ENCODE results near the gene EHBP1. TPM values are rescaled to one million over a fixed set of nuclear protein-coding genes. Genes with fewer than 3 reads are reported as not detected.

The EHBP1 gene
- total and polyA plus RNA-seq, 7 donors = 3.9 to 20.2 (median 14.3) TPM

GRCh38 chr2:63000801-63001200 lies 295.3 kb downstream of the EHBP1 start:
- no peak for TF ChIP-seq CTCF (IDR thresholded peaks at IDR 0.05)
- Histone ChIP-seq H3K36me3 (ENCODE audit: insufficient read depth in 1 of 2, low read depth in 1 of 2) (peaks cover 0 to 11% of the 10 kb centered on the region in 2 donors), H3K4me1 (no peaks in the 10 kb centered on the region), H3K27me3 (ENCODE audit: insufficient read depth in 3 of 3, low read length in 2 of 3) (no peaks in the 10 kb centered on the region), H3K4me3 (no peak overlapping the region), H3K27ac (no peak overlapping the region), H3K9me3 (no peaks in the 10 kb centered on the region)
- WGBS, 3 donors = 78 to 93% (median 89%) methylated on average over 1 of the region's 1 CpG
- DNase-seq = no peak
- intact Hi-C loops (cut with DNase I) = no loop called here
- no peak for ATAC-seq

GRCh38 chr2:63001576-63001975 lies 296.1 kb downstream of the EHBP1 start:
- ATAC-seq (no peak), DNase-seq (no peak)
- Histone ChIP-seq H3K4me1 (no peaks in the 10 kb centered on the region), H3K27ac (no peak overlapping the region), H3K4me3 (no peak overlapping the region), H3K9me3 (no peaks in the 10 kb centered on the region), H3K27me3 (ENCODE audit: insufficient read depth in 3 of 3, low read length in 2 of 3) (no peaks in the 10 kb centered on the region), H3K36me3 (ENCODE audit: insufficient read depth in 1 of 2, low read depth in 1 of 2) (peaks cover 0 to 5% of the 10 kb centered on the region in 2 donors)
- TF ChIP-seq CTCF (IDR thresholded peaks at IDR 0.05) = no peak
- intact Hi-C loops (cut with DNase I) = no loop called here

DNA sequence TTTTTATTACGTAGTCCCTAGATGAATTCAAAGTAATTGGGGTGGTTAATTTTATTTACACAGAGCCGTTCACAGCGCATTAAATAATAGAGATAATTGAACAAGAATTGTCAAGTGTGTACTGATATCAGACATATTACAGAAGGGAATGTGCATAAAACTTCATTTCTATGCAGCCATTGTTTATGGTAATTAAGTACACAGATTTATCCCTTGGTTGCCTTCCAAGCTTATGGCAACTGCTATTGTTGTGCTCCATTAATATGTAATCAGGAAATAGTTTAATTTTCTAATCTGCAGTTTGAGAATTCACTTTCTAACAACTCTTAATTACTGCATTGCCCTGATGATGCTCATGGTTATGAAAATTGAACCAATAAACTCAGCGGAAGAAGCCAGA lies 297.8 kb downstream of the EHBP1 start:
- 77 to 85% (median 77%) methylated on average over 4 of the region's 4 CpGs for WGBS, 3 donors
- no peaks in the 10 kb centered on the region for H3K4me1 ChIP-seq
- no peak for ATAC-seq

GRCh38 chr2:63007813-63008458 lies 302.4 kb downstream of the EHBP1 start:
- Histone ChIP-seq H3K27ac (no peak overlapping the region), H3K36me3 (ENCODE audit: insufficient read depth in 1 of 2, low read depth in 1 of 2) (no peaks in the 10 kb centered on the region), H3K4me3 (no peak overlapping the region), H3K4me1 (no peaks in the 10 kb centered on the region), H3K27me3 (ENCODE audit: insufficient read depth in 3 of 3, low read length in 2 of 3) (no peaks in the 10 kb centered on the region), H3K9me3 (no peaks in the 10 kb centered on the region)
- TF ChIP-seq CTCF (IDR thresholded peaks at IDR 0.05) = no peak
- intact Hi-C loops (cut with DNase I) = no loop called here
- DNase-seq (no peak), ATAC-seq (no peak)

More for the DNA sequence above, 297.8 kb downstream of the EHBP1 start:
- no peaks in the 10 kb centered on the region for H3K36me3 ChIP-seq (ENCODE audit: insufficient read depth in 1 of 2, low read depth in 1 of 2)
- H3K9me3 ChIP-seq = no peaks in the 10 kb centered on the region
- no peak overlapping the region for H3K4me3 ChIP-seq
- DNase-seq = no peak
- intact Hi-C loops (cut with DNase I) = no loop called here
- H3K27ac ChIP-seq = no peak overlapping the region
- H3K27me3 ChIP-seq (ENCODE audit: insufficient read depth in 3 of 3, low read length in 2 of 3) = no peaks in the 10 kb centered on the region
- no peak for TF ChIP-seq CTCF (IDR thresholded peaks at IDR 0.05)

DNA sequence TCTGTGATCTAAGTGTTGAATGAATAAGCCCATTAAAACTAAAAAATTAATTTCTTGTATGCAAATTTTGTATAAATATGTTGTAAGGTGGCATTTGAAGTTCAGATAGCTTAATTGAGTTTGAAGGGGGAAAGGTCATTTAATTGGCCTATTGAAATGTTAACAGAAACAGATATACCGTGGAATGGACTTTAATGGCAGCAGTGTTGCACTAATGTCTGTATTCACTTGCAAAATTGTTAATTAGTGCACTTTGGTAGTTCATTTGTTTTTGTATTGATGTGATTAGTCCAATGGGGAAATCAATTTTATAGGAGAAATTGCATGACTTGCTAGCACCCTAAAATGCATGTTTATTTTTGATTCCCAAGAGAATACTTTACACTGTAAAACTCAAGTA lies 303.3 kb downstream of the EHBP1 start:
- 91 to 97% (median 95%) methylated on average over 1 of the region's 1 CpG for WGBS, 3 donors
- TF ChIP-seq CTCF (IDR thresholded peaks at IDR 0.05) = no peak

More for the DNA sequence above, 303.3 kb downstream of the EHBP1 start:
- intact Hi-C loops (cut with DNase I) = no loop called here
- no peaks in the 10 kb centered on the region for H3K36me3 ChIP-seq (ENCODE audit: insufficient read depth in 1 of 2, low read depth in 1 of 2)
- DNase-seq (no peak), ATAC-seq (no peak)
- H3K27ac ChIP-seq = no peak overlapping the region
- no peaks in the 10 kb centered on the region for H3K4me1 ChIP-seq
- no peaks in the 10 kb centered on the region for H3K9me3 ChIP-seq
- H3K4me3 ChIP-seq = no peak overlapping the region
- H3K27me3 ChIP-seq (ENCODE audit: insufficient read depth in 3 of 3, low read length in 2 of 3) = no peaks in the 10 kb centered on the region
